HK-2 (cell line): Measurements from ENCODE around the gene SF3B3.

Experiments
- DNase-seq: peaks from one replicate; pipeline ENCODE4 v3.0.0-alpha.2; 2018; ENCODE audit not compliant: unreplicated experiment

SF3B3 gene

GRCh38 chr16:70590722-70591415 is 67.3 kb downstream of the SF3B3 start:
- no peak for DNase-seq

DNA sequence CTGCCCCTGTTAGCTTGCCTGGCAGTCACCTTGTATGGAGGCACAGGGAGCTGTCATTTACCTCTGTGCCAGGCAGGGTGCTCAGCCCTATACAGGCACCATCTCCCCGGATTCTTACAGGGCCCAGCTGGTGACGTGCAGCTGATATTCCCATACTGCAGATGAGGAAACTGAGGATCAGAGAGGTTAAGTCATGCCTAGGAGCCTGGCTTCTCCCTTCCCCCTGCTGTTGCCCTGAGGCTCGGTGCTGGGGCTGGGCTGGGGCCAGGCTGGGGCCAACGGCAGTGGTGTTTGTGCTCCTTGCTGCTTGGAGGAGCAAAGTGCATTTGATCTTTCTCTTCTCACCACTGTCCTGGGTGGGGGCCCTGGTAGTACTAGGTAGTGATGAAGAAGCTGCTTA is 68.0 kb downstream of the SF3B3 start:
- DNase-seq: no peak

DNA sequence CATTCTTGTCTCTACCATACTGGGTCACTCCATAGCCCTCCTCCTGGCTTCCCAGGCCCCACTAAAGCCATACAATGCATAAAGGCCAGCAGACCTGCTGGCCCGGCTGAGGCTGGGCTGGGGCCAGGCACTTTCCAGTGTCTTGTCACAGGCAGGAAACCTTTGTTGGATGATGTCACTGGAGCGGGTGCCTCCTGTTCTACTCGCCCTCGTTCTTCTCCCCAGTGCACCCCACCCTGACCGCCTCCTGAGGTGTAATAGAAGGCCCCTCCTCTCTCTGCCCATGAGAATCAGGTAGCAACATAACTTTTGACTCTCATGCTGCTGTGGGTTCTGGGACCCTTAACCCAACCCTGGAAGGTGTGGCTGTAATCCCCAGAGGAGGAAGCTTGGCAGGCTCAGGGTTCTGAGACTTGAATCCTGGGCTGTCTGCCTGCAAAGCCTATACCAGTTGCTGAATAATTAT is 68.5 kb downstream of the SF3B3 start:
- no peak for DNase-seq

DNA sequence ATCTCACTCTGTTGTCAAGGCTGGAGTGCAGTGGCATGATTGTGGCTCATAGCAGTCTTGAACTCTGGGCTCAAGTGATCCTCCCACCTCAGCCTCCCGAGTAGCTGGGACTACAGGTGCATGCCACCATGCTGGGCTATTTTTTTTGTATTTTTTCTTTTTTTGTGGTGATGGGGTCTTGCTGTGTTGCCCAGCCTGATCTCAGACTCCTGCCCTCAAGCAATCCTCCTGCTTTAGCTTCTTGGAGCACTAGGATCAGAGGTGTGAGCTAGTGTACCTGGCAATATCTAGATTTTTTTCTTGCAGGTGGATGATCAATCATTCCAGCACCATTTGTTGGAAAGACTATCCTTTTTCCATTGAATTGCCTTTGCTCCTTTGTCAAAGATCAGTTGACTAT is 69.9 kb downstream of the SF3B3 start:
- DNase-seq: no peak

DNA sequence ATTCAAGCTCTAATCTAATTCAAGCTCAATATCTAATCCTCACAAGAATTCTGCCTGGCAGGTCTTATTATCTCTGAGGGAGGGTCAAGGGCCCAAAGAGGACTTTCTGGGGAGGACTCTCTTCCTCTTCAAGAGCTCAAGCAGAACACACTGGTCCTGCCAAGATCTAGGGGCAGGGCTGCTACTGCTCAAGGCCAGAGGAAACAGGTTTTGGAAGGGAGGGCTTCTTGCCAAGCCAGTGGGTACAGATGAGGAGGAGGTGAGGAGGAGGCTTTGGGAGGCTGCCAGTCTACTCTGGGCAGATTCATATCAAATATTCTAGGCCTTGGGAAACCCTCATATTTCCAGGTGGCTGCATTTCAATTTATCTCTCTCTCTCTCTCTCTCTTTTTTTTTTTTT is 71.0 kb downstream of the SF3B3 start:
- DNase-seq: no peak

GRCh38 chr16:70597135-70597835 is 73.7 kb downstream of the SF3B3 start:
- no peak for DNase-seq

DNA sequence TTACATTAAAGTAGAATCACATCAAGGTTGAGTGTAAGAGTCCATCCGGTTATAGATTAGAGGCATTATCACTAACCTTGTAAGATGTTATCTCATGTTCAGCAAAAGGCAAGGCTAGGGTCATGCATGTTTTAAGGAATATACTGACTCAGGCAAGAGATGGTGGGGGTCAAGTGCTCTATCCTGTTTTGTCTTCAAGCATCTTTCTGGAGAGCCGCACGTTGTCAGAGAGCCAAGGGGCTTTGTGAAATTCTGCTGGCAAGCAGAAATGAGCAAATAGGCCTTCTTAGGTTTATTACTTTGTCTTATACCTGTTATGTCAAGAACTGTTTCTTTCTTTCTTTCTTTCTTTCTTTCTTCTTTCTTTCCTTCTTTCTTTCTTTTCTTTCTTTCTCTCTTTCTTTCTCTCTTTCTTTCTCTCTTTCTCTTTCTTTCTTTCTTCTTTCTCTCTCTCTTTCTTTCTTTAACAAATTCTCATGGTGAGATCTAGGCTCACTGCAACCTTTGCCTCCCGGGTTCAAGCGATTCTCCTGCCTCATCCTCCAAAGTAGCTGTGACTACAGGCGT is 75.4 kb downstream of the SF3B3 start:
- DNase-seq: no peak

GRCh38 chr16:70600730-70601129 is 77.1 kb downstream of the SF3B3 start:
- DNase-seq: no peak

DNA sequence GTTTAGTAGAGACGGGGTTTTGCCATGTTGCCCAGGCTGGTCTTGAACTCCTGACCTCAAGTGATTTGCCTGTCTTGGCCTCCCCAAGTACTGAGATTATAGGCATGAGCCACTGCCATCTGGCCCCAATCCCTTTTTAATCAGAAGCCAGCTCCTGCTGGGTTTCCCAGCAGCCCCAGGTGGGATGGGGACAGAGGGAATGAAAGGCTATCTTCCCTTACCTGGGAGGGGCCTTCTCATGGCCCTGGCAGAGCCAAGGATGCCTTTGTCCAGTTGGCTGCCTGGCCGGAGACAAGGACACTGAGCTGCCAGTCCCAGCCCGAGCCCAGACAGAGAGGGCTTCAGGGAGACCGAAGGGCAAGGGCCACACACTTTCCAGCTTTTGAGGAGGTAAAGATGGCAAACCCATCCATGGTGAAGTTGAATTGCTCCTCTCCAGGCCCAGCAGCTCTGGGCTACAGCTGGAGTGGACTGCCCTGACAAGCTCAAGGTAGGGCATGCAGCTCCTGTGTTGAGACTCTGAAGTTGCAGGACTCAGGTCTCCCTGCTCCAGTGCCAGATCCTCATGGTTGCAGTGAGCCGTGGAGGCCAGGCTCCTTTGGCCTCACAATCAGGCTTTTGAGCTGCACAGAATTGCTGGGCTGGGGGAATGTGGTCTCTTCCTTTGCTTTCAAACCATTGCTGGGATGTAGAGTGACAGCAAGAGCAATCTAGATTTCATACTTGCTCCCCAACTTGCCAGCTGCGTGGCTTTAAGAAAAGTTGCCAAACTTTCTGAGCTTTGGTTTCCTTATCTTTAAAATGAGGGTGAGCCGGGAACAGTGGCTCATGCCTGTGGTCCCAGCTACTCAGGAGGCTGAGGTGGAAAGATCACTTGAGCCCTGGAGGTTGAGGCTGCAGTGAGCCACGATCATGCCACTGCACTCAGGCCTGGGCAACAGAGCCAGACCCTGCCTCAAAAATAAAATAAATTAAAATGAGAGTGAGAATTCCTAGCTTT is 78.3 kb downstream of the SF3B3 start:
- DNase-seq: no peak

DNA sequence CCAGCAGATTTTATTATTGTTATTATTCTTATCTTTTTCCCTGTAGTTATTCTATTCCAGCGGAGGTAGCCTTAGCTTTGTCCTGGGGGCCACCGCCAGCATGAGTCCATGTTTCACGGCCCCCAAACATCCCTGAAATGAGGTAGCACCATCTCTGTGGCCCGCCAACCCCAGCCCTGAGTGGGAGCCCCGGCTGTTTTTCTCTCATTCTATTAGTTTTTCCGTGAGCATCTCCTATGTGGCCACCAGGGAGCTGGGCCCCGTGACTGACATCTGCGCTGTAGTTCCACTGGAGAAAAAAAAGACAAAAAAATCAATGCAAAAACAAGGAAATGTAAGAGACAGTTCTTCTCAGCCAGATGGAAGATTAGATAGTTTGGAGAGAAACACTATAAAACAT is 79.2 kb downstream of the SF3B3 start:
- no peak for DNase-seq

GRCh38 chr16:70604407-70605282 is 81.0 kb downstream of the SF3B3 start:
- DNase-seq: no peak

DNA sequence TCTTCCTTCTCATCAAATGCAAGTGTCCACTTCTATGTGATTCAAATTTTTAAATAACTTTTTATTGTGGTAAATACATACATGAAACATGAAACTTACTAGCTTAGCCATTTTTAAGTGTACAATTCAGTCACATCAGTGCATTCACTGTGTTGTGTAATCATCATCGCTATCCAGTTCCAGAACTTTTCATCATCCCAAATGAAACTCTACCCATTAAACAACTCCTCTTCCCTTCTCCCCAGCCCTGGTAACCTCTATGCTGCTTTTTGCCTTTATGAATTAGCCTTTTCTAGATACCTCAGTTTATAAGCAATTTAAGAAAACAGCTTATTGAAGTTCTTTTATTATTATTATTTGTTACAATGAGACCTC is 81.7 kb downstream of the SF3B3 start:
- DNase-seq: no peak

DNA sequence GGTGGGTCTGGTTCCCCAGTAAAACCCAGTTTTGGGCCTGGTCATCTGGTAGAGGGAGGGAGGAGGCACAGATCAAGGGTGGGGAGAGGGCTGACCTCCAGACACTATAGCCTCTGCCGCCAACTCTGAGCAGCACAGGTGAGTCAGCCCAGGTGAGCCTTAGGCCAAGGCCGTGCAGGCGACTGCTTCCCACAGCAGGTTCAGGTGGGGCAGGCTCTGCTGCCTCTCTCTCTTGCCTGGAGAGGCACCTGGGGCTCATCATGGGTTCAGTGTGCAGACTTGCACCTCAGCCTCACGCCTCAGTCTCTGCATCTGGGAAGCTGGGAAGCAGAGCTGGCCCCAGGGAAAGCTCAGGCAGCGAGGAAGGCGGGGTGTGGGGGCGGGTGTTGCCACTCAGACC is 84.9 kb downstream of the SF3B3 start:
- no peak for DNase-seq

DNA sequence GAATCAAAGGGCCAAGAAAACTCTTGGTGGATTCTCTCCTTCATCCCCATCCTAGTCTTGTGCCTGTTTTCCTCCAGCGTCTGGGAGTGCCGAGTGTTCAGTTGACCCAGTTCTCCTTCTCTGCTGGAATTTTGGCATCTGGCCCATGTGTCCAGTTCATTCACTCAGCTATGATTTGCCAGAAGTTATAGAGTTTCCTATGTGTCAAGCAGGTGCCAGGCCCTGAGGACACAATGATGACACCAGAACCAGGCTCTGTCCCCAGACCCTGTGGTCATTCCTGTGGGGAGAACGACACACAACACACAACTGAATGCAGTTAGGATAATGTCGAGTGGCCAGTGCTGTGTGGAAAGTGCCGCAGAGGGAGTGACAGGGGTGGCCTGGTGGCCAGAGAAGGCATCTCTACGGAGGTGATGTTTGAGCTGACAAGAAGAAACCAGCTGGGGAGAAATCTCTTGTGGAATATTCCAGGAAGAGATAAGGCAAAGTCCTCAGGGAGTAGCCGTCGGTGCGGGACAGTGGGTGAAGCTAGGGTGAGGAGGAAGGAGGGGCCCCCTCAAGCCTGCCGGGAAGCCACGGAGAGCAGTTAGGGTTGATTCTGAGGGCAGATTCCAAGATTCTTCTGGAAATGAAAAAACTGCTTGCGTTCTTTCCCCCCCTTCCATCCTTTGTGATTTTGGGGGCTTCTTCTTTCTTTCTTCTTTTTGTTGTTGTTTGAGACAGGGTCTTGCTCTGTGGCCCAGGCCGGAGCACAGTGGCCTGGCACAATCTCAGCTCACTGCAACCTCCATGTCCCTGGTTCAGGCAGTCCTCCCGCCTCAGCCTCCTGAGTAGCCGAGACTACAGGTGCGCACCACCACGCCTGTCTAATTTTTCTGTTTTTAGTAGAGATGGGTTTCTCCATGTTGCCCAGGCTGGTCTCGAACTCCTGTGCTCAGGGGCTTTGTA is 86.9 kb downstream of the SF3B3 start:
- DNase-seq: no peak

DNA sequence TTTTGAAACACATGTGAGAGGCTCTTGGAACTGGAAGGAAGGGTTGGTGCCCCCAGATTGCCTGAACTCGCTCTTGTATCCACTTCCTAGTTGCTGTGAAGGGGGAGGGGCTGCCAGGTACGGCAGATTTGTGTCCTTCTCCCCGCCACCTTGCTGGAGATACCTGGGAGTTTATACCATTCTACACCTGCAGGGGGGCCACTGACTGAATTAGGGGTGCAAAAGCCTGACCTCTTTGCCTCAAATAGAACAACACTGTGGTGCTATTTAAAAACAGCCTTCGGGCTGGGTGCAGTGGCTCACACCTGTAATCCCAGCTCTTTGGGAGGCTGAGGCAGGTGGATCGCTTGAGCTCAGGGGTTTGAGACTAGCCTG is 87.6 kb downstream of the SF3B3 start:
- no peak for DNase-seq

DNA sequence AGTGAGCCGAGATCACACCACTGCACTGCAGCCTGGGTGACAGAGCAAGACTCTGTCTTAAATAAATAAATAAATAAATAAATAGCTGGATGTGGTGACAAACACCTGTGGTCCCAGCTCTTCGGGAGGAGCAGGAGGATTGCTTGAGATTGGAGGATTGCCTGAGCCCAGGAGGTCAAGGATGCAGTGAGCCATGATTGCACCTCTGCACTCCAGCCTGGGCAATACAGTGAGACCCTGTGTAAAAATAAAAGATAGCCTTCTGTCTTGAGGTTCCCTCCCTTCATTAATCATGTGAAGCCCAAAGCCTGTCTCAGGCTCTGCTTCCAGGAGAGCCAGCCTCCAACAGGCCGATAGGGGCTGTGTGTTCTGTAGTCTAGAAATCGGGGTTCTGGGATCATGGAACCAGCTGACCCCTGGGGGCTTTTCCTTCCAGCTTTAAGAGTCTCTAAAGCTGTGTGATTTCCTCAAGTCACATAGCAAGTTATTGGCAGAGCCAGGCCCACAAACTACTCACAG is 88.2 kb downstream of the SF3B3 start:
- DNase-seq: no peak

GRCh38 chr16:70612931-70613330 is 89.3 kb downstream of the SF3B3 start:
- DNase-seq: no peak

DNA sequence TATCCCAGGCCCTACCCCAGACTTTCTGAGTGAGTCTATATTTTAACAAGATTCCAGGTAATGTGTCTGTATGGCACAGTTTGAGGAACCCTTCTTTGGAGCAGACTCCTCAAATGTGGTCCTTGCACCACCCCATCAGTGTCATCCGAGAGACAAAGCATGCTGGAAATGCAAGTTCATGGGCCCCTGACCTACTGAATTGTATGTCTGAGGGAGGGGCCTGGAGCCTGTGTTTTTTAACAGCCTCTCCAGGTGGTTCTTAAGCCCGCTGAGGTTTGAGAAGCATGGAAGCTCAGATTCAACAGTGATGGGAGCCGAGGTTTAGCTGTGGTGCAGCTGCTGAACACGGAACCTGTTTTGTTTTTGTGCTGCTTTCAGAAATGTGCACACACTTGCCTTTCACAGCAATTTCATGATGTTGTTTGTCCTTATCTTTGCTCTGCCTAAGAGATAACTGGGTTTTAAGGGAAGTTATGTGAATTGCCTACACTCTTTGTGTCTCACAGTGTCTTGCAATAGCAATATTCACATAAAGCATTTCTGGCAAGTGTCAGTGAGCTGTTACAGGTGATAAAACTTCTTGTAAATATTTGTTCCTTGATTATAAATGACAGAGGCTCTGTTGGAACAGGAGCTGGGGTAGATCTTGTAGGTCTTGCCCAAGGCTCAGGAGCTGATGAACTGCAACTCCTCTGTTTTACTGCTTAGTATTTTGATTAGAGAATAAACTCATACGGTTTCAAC is 90.8 kb downstream of the SF3B3 start:
- no peak for DNase-seq

DNA sequence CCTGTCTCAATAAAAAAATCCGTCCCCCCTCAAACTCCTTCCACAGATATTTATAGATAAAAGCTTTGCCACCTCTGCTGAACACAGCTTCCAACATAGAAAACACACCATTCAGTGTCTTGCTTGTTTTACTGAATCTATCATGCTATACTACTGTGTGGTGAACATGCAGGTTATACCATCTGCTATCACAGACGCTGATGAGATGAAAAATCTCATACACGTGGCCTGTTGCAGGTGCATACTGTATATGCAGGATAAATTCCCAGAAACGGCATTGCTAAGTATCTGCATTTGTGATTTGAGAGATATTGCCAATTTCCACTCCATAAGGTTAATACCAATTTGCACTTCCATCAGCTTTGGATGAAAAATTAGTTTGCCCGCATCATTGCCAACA is 92.3 kb downstream of the SF3B3 start:
- DNase-seq: no peak
